Activated CD8-positive, alpha-beta memory T cell treated with anti-CD3 and anti-CD28 coated beads, Interleukin-2, amount 50 U/mL, for 48 hours (primary cell): ENCODE measurements around the gene NDUFC2.
"Not testable (repeated sequence)": the region's sequence is repeated elsewhere in the genome, so short reads cannot be mapped to it uniquely, and the experiment has no call there.

Experiments used
- DNase-seq: peaks from one replicate; pipeline ENCODE4 v3.0.0-alpha.2; 2020

Gene NDUFC2

GRCh38 chr11:78079232-78080083 lies at the start of gene NDUFC2:
NDUFC2 (minus strand) TSS chr11:78079862; CDS start chr11:78079744, 118 bp downstream.
- DNase-seq = peak; percentile 88

GRCh38 chr11:78127403-78127802 lies 47.7 kb upstream of the NDUFC2 start:
- DNase-seq = no peak

DNA sequence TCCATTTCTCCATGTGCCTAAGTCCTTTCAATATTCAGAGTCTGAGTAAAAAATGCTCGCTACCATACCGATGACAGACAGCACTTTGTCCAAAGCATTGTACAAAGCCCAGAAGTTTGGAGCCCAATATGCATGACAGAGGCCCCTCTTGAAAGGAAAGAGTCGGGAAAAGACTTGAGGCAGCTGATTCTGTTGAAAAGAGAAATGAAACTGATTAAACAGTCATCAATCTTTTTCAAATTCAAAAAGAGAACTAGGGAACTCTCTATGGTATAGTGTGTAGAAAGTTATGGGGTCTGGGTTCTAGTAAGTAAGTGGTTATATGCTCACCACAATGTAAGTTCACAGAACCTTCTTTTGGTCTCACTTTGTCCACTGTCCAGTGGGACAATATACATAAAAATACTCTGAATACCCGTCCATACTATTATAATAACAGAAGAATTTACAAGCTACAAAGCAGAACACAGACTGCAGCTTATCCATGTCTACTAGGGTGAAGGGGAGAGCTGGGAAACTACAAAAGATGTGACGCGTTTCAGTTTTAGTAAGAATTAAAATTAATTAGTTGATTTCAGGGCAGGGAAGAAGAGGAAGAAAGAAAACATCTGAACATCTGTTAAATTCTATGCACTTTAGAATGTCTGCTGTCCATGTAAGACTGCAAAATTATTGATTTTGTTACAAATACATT lies 33.1 kb upstream of the NDUFC2 start:
- DNase-seq = no peak

DNA sequence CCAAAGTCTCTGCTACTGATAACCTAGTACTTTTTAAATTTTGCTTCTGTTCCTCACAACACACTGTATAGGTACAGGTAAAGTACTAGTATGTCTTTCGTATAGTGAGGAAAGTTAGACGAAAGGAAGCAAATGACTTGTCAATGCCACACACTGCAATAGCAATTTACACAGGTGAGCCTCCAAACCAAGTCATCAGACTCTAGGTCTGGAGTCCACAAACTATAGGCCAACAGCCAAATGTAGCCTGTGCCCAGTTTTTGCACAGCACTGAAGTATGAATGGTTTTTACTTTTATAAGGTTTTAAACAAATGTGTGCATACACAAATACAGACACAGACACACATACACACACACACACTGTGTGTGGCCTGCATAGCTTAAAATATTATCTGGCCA lies 31.6 kb upstream of the NDUFC2 start:
- no peak for DNase-seq

- no peak for DNase-seq
Observed at GRCh38 chr11:78110830-78111229, 31.2 kb upstream of the NDUFC2 start.

DNA sequence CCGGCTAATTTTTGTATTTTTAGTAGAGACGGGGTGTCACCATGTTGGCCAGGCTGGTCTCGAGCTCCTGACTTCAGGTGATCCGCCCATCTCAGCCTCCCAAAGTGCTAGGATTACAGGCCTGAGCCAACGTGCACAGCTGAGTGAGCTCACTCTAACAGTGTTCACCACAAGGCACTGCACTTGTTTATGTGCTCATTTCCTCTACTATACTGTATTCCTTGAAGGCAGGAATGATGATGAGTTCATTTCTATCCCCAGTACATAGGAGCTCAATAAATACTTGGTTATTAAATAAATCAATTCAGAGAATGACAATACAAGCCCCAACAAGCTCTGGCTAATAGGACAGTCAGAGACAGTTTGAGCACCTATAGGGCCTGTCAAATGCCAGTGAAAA lies 30.7 kb upstream of the NDUFC2 start:
- DNase-seq = no peak

GRCh38 chr11:78109081-78110015 lies 29.7 kb upstream of the NDUFC2 start:
- no peak for DNase-seq

DNA sequence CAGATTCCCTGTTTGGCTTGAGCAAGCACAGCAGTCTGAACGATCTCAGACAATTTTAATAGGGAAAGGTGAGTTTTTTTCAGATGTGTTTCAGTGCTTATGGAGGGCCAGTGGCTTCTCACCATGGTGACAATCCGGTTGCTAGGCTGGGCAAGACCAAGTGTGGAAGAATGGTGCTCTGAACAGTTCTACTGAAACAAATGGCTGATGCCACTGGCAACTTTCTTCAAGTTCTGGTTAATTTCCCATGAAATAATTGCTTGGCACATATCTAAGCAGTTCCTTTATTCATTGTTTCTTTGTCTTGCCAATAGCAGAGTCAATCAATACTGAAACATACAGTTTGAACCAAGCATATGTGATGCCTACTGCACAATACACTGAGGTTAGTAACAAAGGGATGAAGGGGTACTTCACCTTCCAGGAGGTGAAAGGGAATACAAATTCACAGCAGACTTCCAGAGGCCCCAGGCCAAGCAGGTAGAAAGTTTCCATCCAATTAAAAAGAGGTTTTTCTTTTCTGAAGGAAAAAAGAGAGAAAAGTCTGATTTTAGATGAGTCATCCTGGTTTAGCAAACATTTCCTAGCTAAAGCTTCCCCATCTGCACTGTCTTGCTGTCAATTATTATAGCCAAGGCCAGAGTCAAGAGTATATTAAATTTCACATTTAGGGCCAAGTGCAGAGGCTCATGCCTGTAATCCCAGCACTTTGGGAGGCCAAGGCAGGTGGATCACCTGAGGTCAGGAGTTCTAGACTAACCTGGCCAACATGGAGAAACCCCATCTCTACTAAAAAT lies 21.2 kb upstream of the NDUFC2 start:
- no peak for DNase-seq

GRCh38 chr11:78100261-78100660 lies 20.6 kb upstream of the NDUFC2 start:
- DNase-seq = no peak

DNA sequence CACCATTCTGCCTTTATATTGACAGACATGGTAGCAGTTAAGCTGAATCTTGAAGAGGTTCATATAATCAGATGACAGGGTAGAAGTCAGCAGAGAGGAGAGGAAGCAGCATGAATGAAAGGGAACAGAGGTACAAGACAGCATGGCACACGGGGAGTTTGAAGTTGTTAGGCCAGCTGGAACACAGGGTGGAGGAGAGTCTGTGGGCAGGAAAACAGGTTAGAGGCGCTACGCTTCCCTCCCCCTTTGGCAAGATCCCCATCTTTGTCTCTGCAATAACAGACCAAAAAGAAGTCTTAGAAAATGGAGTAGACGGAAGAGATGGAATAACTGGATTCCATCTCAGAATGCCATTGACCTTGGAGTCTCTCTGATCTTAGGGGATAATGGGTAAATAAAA lies 20.0 kb upstream of the NDUFC2 start:
- no peak for DNase-seq

DNA sequence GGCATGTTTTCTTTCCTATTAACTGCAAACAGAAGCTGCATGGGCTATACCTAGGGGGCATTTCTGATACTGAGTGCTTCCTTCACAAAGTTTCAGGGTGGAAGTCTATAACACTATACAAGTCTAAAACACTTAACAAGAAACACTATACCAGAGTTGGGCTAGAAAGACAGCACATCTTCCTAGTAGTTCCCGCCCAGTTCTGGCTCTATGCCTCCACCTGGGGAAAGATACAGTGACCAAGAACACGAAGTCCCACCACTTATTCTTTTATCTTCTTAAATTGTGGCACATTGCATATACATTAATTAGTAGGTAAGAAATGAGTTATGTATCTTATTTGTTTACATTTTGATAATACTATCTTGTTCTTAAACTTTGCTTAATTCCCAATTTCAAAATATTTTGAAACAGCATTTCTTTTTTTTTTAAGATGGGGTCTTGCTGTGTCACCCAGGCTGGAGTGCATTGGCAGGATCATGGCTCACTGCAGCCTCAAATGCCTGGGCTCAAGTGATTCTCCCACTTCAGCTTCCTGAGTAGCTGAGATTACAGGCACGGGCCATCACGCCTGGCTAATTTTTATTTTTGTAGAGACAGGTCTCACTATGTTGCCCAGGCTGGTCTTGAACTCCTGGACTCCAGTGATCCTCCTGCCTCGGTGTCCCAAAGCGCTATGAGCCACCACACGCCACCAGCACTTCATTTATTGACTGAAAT lies 18.2 kb upstream of the NDUFC2 start:
- DNase-seq = no peak

DNA sequence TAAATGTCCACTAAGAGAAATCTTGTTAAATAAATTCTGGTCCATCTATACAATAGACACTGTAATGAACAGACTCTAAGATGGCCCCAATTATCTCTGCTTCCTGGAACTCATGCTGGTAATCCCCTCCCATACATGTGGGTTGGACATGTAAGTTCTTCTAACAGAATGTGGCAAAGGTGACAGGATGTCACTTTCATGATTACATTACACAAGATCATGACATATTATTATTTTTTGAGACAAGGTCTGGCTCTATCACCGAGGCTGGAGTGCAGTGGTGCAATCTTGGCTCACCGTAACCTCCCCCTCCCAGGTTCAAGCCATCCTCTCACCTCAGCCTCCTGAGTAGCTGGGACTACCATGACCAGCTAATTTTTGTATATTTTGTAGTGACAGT lies 14.6 kb upstream of the NDUFC2 start:
- no peak for DNase-seq

DNA sequence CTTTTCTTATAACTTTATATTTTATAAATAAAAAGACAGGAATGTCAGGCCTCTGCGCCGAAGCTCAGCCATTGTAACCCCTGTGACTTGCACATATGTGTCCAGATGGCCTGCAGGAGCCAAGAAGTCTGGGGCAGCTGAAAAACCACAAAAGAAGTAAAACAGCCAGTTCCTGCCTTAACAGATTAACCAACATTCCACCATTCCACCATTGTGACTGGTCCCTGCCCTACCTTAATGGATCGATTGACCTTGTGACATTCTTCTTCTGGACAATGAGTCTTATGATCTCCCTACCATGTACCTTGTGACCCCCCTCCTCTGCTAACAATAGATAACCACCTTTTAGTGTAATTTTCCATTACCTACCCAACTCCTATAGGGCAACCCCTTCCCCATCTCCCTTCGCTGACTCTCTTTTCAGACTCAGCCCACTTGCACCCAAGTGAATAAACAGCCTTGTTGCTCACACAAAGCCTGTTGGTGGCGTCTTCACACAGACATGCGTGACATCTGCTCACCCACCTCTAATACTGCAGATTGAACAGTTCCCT lies 6.9 kb upstream of the NDUFC2 start:
- not testable (repeated sequence) for DNase-seq

DNA sequence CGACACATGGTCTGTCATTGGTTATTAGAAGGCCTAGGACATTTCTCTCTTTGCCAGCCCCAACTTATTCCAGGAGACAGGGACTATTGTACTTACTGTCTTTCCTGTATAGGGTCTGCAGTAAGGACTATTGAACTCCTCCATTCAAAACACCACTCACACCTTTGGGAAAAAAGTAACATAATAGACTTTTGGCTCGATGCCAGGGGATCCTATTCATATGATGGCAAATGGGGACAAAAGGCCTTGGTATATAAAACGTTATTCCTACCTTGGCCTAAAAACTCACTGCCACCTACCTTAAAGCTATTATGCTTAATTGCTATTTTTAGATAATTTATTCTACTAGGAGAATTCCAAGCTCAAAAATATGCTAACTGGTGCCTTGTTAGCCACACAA lies 6.3 kb upstream of the NDUFC2 start:
- DNase-seq = no peak

DNA sequence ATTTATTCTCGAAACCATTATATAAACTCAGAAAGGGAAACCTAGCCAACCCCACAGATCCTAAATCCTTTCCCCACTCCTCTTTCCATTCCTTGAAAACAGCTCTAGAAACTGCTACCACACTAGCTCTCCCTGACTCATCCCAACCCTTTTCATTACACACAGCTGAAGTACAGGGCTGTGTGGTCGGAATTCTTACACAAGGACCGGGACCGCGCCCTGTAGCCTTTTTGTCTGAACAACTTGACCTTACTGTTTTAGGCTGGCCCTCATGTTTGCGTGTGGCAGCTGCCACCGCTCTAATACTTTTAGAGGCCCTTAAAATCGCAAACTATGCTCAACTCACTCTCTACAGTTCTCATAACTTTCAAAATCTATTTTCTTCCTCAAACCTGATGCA lies 4.8 kb upstream of the NDUFC2 start:
- not testable (repeated sequence) for DNase-seq

GRCh38 chr11:78083021-78083420 lies 3.4 kb upstream of the NDUFC2 start:
- no peak for DNase-seq

DNA sequence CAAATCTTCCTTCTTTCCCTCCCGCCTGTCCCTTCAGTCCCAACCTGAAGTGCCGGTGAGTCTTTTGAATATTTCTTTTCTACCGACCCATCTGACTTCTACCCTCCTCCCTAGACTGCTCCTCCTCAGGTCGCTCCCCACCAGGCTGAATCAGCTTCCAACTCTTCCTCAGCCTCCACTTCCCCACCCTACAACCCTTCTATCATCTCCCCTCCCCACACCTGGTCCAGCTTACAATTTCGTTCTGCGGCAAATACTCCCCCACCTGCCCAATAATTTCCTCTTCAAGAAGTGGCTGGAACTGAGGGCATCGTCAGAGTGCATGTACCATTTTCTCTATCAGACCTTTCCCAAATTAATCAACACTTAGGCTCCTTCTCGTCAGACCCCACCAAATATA lies 2.5 kb upstream of the NDUFC2 start:
- DNase-seq = no peak

DNA sequence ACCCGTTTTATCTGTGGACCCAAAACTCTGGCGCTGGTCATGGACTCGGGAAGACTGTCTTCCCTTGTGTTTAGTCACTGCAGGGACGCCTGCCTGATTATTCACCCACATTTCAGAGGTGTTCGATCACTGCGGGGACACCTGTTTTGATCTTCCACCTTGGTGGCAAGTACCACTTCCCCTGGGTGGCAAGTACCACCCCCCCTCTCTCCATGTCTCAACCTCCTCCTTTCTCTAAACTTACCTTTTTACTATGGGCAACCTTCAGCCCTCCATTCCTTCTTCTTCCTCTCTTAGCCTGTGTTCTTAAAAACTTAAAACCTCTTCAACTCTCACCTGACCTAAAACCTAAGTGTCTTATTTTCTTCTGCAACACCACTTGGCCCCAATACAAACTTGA lies 1.9 kb upstream of the NDUFC2 start:
- no peak for DNase-seq

DNA sequence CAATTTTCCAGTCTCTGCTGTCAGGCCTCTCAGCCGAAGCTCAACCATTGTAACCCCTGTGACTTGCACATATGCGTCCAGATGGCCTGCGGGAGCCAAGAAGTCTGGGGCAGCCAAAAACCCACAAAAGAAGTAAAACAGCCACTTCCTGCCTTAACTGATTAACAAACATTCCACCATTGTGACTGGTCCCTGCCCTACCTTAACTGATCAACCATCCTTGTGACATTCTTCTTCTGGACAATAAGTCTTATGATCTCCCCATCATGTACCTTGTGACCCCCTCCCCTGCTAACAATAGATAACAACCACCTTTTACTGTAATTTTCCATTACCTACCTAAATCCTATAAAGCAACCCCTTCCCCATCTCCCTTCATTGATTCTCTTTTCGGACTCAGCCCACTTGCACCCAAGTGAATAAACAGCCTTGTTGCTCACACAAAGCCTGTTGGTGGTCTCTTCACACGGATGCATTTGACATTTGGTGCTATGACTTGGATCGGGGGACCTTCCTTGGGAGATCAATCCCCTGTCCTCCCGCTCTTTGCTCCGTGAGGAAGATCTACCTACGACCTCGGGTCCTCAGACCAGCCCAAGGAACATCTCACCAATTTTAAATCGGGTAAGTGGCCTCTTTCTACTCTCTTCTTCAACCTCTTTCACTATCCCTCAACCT lies 1.3 kb upstream of the NDUFC2 start:
- no peak for DNase-seq

GRCh38 chr11:78080084-78080817 lies 589 bp upstream of the NDUFC2 start:
- no peak for DNase-seq
